ENCODE measurements around the gene SMS. TPM values are rescaled to one million over a fixed set of nuclear protein-coding genes. Genes with fewer than 3 reads are reported as not detected.
A peak's percentile ranks its signal among the peaks of the same experiment; 100 is the strongest.

The SMS gene
- 10 to 100 TPM; 32.4 to 95.4 (median 43.8) TPM for total RNA-seq

DNA sequence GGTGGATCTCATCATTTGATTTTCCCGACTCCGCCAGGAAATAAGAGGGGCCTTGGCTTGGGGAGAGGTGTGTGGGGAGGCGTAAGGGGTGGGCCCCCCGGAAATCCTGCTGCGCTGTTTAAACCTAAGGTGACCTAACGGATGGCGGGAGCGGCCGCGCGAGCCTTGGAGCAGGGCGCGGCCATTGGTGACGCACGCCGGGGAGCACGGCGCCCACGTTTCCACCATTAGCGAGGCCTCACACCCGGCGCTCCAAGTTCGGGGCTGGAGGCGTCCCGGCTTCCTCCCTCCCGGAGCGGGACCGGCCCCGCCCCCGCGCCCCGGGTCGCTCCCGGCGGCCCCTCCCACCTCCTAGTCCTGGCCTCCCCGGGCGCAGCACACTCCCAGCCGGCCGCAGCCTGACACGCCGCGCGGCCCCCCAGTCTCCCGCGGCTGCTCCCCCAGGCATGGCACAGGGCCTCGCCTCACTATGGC lies at the start of gene SMS:
Gene SMS, plus strand, starts transcription at position 354 of the 474 bp plus-strand sequence. Its CDS starts 116 bp downstream, at position 470.
- DNase-seq = peak; percentile 81
- H3K9me3 ChIP-seq = no peaks in the 10 kb centered on the region
- TF ChIP-seq EP300 (IDR thresholded peaks at IDR 0.05; ENCODE audit: low read depth) = no peak
- peak; percentile 39 for TF ChIP-seq POLR2A (IDR thresholded peaks at IDR 0.05)
- peak; percentile 71 to 78 (median 76) for TF ChIP-seq POLR2AphosphoS5 (IDR thresholded peaks at IDR 0.05)
- TF ChIP-seq, protein P1, sequence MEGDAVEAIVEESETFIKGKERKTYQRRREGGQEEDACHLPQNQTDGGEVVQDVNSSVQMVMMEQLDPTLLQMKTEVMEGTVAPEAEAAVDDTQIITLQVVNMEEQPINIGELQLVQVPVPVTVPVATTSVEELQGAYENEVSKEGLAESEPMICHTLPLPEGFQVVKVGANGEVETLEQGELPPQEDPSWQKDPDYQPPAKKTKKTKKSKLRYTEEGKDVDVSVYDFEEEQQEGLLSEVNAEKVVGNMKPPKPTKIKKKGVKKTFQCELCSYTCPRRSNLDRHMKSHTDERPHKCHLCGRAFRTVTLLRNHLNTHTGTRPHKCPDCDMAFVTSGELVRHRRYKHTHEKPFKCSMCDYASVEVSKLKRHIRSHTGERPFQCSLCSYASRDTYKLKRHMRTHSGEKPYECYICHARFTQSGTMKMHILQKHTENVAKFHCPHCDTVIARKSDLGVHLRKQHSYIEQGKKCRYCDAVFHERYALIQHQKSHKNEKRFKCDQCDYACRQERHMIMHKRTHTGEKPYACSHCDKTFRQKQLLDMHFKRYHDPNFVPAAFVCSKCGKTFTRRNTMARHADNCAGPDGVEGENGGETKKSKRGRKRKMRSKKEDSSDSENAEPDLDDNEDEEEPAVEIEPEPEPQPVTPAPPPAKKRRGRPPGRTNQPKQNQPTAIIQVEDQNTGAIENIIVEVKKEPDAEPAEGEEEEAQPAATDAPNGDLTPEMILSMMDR (IDR thresholded peaks at IDR 0.05) = no peak
- H3K27ac ChIP-seq = peak within 1 kb of the TSS; percentile 85 to 90 (median 87)
- H3K4me1 ChIP-seq = peaks cover 0 to 5% (median 1%) of the 10 kb centered on the region in 4 donors
- H3K27me3 ChIP-seq = no peaks in the 10 kb centered on the region
- intact Hi-C loops (cut with DNase I; ENCODE audit: low total_unique reads) = no loop called here
- peak within 1 kb of the TSS; percentile 35 to 64 (median 60) for H3K4me3 ChIP-seq
- no peaks in the 10 kb centered on the region for H3K36me3 ChIP-seq
- in situ Hi-C loops (cut with MboI; ENCODE audit: low pct_ligation_motif_present in 1 of 4, low pct_unique_long_range_greater_than_20kb in 1 of 4, low sequenced_read_pairs in 3 of 4) = loop anchor here in 1 of 4 donors (25.0 kb wide), 1 partner anchor 103 kb away; the partner anchor contains the start of gene MBTPS2
- 72% methylated on average over 17 of the region's 46 CpGs; no CpG with 5 or more reads in 1 of the 2 donors for WGBS, 2 donors (ENCODE audit: low coverage in 1 of 2)

DNA sequence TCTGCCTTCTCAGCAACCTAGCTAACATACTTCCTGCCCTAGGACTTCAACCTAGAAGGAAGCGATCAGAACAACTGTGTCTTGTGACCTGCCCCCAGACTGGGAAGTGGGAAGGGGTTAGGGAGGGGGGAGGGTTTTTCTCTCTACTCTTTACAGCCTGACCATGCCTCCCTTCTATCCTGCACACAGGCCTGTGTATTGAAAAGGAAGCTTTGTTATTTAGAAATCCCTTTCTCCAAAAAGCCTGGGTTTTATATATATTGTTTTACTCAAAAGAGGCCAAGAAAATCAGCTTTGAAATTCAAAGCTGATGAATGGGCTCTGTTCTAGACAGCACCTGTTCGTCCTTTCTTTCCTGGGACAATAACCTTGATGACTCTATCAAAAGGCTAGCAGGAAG lies 35.2 kb upstream of the SMS start:
- Histone ChIP-seq H3K27ac (no peak overlapping the region), H3K4me1 (no peaks in the 10 kb centered on the region), H3K9me3 (no peaks in the 10 kb centered on the region), H3K36me3 (no peaks in the 10 kb centered on the region), H3K27me3 (no peaks in the 10 kb centered on the region), H3K4me3 (no peak overlapping the region)
- no peak for TF ChIP-seq POLR2AphosphoS5 (IDR thresholded peaks at IDR 0.05)
- TF ChIP-seq, protein P1 (IDR thresholded peaks at IDR 0.05) = no peak
- no peak for TF ChIP-seq EP300 (IDR thresholded peaks at IDR 0.05; ENCODE audit: low read depth)
- no peak for TF ChIP-seq POLR2A (IDR thresholded peaks at IDR 0.05)
- in situ Hi-C loops (cut with MboI; ENCODE audit: low pct_ligation_motif_present in 1 of 4, low pct_unique_long_range_greater_than_20kb in 1 of 4, low sequenced_read_pairs in 3 of 4) = no loop called here
- intact Hi-C loops (cut with DNase I; ENCODE audit: low total_unique reads) = no loop called here
- WGBS, 2 donors (ENCODE audit: low coverage in 1 of 2) = 45 to 62% methylated on average over 1 to 2 of the region's 2 CpGs
- no peak for DNase-seq

DNA sequence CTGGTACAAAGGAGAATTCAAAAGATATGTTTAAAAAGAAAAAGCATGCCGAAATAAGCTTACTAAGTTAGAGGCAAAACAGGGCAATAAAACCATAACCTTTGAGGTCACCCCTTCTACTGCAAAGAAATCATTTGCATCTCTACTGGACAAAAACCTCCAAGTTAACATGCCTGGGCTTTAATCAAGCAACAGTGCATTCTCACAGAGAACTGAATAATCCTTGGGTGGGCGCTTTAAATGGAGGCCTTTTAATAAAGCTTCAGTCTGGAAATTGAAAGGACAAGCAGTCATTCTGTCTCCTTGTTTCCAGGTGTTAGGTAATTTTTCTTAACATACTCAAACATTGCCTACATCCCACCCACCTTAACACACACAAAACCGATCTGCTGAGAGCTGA lies 34.6 kb upstream of the SMS start:
- WGBS, 2 donors (ENCODE audit: low coverage in 1 of 2) = 60 to 61% methylated on average over 1 to 3 of the region's 3 CpGs
- Histone ChIP-seq H3K27ac (no peak overlapping the region), H3K9me3 (no peaks in the 10 kb centered on the region), H3K4me3 (no peak overlapping the region), H3K4me1 (no peaks in the 10 kb centered on the region), H3K36me3 (no peaks in the 10 kb centered on the region), H3K27me3 (no peaks in the 10 kb centered on the region)
- TF ChIP-seq EP300 (IDR thresholded peaks at IDR 0.05; ENCODE audit: low read depth) (no peak), POLR2A (IDR thresholded peaks at IDR 0.05) (no peak)
- no peak for DNase-seq
- in situ Hi-C loops (cut with MboI; ENCODE audit: low pct_ligation_motif_present in 1 of 4, low pct_unique_long_range_greater_than_20kb in 1 of 4, low sequenced_read_pairs in 3 of 4) = no loop called here
- intact Hi-C loops (cut with DNase I; ENCODE audit: low total_unique reads) = no loop called here

DNA sequence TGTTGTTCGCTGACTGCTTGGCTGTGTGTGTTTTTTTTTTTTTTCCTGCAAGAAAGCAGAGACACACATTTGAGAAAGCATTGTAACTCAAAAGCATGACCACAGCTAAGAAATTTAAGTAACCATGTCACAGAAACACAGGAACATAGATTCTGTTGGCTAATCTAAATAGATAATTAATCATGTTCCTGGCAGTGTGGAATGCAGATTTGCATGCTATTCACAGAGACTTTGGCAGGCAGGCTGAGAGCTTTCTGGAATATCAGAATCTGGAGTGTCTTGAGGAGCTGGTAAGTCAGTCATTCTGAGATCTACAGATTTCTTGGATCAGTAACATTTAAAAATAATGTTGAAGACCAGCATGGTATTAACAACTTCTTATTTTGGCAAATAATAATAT lies 33.2 kb upstream of the SMS start:
- Histone ChIP-seq H3K36me3 (no peaks in the 10 kb centered on the region), H3K4me3 (no peak overlapping the region), H3K27ac (no peak overlapping the region), H3K9me3 (no peaks in the 10 kb centered on the region), H3K4me1 (no peaks in the 10 kb centered on the region), H3K27me3 (no peaks in the 10 kb centered on the region)
- 56% methylated on average over 1 of the region's 1 CpG; no CpG with 5 or more reads in 1 of the 2 donors for WGBS, 2 donors (ENCODE audit: low coverage in 1 of 2)
- no peak for DNase-seq
- TF ChIP-seq, protein P1 (IDR thresholded peaks at IDR 0.05) = no peak
- no peak for TF ChIP-seq POLR2A (IDR thresholded peaks at IDR 0.05)
- no peak for TF ChIP-seq POLR2AphosphoS5 (IDR thresholded peaks at IDR 0.05)
- TF ChIP-seq EP300 (IDR thresholded peaks at IDR 0.05; ENCODE audit: low read depth) = no peak
- intact Hi-C loops (cut with DNase I; ENCODE audit: low total_unique reads) (no loop called here), in situ Hi-C loops (cut with MboI; ENCODE audit: low pct_ligation_motif_present in 1 of 4, low pct_unique_long_range_greater_than_20kb in 1 of 4, low sequenced_read_pairs in 3 of 4) (no loop called here)

DNA sequence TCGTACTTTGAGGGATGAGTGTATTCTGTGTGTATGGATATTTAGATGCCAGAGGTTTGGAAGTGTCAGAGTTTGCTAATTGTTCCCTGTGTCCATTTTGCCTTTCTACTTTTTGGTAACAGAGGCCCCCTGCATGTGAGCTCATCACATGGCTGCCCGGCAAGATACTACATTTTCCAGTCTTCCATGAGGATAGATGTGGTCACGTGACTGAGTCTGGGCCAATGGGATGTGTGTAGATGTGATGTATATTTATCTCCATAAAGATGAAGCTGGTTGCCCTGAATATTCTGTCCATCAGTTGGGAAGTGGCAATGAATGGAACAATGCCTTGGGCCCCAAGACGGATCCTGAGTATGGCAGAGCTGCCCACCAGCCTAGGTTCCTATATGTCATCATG lies 29.0 kb upstream of the SMS start:
- intact Hi-C loops (cut with DNase I; ENCODE audit: low total_unique reads) = no loop called here
- Histone ChIP-seq H3K4me3 (no peak overlapping the region), H3K4me1 (no peaks in the 10 kb centered on the region), H3K9me3 (no peaks in the 10 kb centered on the region), H3K27ac (no peak overlapping the region), H3K36me3 (no peaks in the 10 kb centered on the region), H3K27me3 (no peaks in the 10 kb centered on the region)
- TF ChIP-seq POLR2AphosphoS5 (IDR thresholded peaks at IDR 0.05) = no peak
- TF ChIP-seq EP300 (IDR thresholded peaks at IDR 0.05; ENCODE audit: low read depth) = no peak
- TF ChIP-seq POLR2A (IDR thresholded peaks at IDR 0.05) = no peak
- TF ChIP-seq, protein P1 (IDR thresholded peaks at IDR 0.05) = no peak
- 88% methylated on average over 4 of the region's 4 CpGs; no CpG with 5 or more reads in 1 of the 2 donors for WGBS, 2 donors (ENCODE audit: low coverage in 1 of 2)
- in situ Hi-C loops (cut with MboI; ENCODE audit: low pct_ligation_motif_present in 1 of 4, low pct_unique_long_range_greater_than_20kb in 1 of 4, low sequenced_read_pairs in 3 of 4) = no loop called here
- DNase-seq = no peak

All from transverse colon (tissue), 4 donors.